GM12864 (cell line): ENCODE results near the gene RASSF3.

Source experiments
- DNase-seq: peaks from one replicate; pipeline ENCODE4 v3.0.0-alpha.2; 2011; ENCODE audit warnings: low read depth
- H3K4me3 ChIP-seq: 2 replicates; pipeline ENCODE4 v1.5.1; 2011; ENCODE audit warnings: mild to moderate bottlenecking, low read depth, low read length, control low read depth
- TF ChIP-seq, protein P1 (sequence below): IDR thresholded peaks from 2 replicates; pipeline ENCODE4 v1.5.1; 2011; ENCODE audit warnings: low read depth, mild to moderate bottlenecking, moderate library complexity, low read length, control low read depth, inconsistent platforms; ENCODE audit errors: missing control alignments

The RASSF3 gene

GRCh38 chr12:64745259-64745807 is 135.0 kb downstream of the RASSF3 start:
- DNase-seq: no peak
- no peak overlapping the region for H3K4me3 ChIP-seq
- TF ChIP-seq, protein P1, sequence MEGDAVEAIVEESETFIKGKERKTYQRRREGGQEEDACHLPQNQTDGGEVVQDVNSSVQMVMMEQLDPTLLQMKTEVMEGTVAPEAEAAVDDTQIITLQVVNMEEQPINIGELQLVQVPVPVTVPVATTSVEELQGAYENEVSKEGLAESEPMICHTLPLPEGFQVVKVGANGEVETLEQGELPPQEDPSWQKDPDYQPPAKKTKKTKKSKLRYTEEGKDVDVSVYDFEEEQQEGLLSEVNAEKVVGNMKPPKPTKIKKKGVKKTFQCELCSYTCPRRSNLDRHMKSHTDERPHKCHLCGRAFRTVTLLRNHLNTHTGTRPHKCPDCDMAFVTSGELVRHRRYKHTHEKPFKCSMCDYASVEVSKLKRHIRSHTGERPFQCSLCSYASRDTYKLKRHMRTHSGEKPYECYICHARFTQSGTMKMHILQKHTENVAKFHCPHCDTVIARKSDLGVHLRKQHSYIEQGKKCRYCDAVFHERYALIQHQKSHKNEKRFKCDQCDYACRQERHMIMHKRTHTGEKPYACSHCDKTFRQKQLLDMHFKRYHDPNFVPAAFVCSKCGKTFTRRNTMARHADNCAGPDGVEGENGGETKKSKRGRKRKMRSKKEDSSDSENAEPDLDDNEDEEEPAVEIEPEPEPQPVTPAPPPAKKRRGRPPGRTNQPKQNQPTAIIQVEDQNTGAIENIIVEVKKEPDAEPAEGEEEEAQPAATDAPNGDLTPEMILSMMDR: no peak

- TF ChIP-seq, protein P1: no peak
- H3K4me3 ChIP-seq: no peak overlapping the region
- DNase-seq: no peak
Measured at GRCh38 chr12:64745980-64746379, 135.7 kb downstream of the RASSF3 start.

DNA sequence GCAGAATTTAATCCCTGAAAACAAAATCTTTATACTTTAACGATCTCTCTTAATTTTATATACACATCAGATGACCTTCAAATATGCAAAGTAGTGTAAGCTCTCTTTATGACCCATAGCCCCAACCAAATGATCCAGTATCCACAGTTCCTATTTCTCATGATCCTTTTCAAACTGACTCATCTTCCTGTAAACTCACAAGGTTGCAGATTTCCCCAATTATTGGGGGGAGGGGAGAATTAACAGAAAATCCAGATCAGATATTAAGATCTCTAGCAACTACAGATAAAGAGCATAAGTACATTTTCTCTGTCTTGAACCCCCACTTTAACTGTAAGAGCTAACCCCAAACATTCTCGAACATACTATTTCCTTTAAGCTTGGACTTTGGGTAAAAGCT is 136.4 kb downstream of the RASSF3 start:
- TF ChIP-seq, protein P1: no peak

More for the DNA sequence above, 136.4 kb downstream of the RASSF3 start:
- DNase-seq: no peak
- no peak overlapping the region for H3K4me3 ChIP-seq
